ENCODE data around the gene DDX6.
"Not testable (repeated sequence)": the region's sequence is repeated elsewhere in the genome, so short reads cannot be mapped to it uniquely, and the experiment has no call there.

DDX6 gene

DNA sequence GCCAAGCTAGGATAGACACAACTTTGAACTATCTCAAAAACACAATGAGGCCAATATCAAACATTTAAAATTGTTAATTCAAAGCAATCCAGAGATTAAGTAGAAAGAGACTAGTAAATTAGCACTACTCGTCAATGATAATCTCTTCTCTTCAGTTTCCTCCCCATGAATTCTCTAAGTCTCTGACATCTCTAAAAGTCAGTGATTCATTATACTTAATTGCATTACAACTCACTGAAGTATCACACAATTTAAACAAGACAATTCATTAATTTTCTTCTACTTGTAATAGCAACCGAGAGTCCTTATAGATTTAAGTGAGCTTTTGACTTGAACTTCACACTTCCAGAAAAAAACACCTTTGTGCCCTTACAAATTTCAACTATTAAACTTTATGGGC lies 4.3 kb downstream of the DDX6 start:
- H3K4me1 ChIP-seq (ENCODE audit: insufficient read depth, low read length, severe bottlenecking) = peaks cover 41% of the 10 kb centered on the region
- no peaks in the 10 kb centered on the region for H3K27me3 ChIP-seq (ENCODE audit: insufficient read depth, low read length)
- no peaks in the 10 kb centered on the region for H4K20me1 ChIP-seq (ENCODE audit: insufficient read depth, low read length)
- H3K9me3 ChIP-seq (ENCODE audit: low read length) = no peaks in the 10 kb centered on the region
- peak overlapping the region; percentile 38 for H3K4me3 ChIP-seq (ENCODE audit: low read depth, low read length, poor library complexity, severe bottlenecking)
- H3K4me2 ChIP-seq (ENCODE audit: low read length) = peak overlapping the region; percentile 40
- H3F3A ChIP-seq (ENCODE audit: insufficient read depth, low read length) = no peaks in the 10 kb centered on the region
- peaks cover 88% of the 10 kb centered on the region for H3K79me2 ChIP-seq (ENCODE audit: insufficient read depth, low read length)
- H3K27ac ChIP-seq (ENCODE audit: low read depth, low read length, poor library complexity, severe bottlenecking) = no peak overlapping the region
- TF ChIP-seq, protein P1, sequence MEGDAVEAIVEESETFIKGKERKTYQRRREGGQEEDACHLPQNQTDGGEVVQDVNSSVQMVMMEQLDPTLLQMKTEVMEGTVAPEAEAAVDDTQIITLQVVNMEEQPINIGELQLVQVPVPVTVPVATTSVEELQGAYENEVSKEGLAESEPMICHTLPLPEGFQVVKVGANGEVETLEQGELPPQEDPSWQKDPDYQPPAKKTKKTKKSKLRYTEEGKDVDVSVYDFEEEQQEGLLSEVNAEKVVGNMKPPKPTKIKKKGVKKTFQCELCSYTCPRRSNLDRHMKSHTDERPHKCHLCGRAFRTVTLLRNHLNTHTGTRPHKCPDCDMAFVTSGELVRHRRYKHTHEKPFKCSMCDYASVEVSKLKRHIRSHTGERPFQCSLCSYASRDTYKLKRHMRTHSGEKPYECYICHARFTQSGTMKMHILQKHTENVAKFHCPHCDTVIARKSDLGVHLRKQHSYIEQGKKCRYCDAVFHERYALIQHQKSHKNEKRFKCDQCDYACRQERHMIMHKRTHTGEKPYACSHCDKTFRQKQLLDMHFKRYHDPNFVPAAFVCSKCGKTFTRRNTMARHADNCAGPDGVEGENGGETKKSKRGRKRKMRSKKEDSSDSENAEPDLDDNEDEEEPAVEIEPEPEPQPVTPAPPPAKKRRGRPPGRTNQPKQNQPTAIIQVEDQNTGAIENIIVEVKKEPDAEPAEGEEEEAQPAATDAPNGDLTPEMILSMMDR (IDR thresholded peaks at IDR 0.05; ENCODE audit: low read length) = no peak
- TF ChIP-seq EZH2 (IDR thresholded peaks at IDR 0.05; ENCODE audit: borderline replicate concordance, low read length) = no peak
- H3K9ac ChIP-seq (ENCODE audit: low read length) = no peak overlapping the region; the same call in 1 of the 2 replicates
- H3K36me3 ChIP-seq (ENCODE audit: insufficient read depth, low read length) = peaks cover 49% of the 10 kb centered on the region
- no peaks in the 10 kb centered on the region for H3K9me2 ChIP-seq (ENCODE audit: low read depth, low read length)
- no peak overlapping the region for H2AFZ ChIP-seq (ENCODE audit: low read length)

DNA sequence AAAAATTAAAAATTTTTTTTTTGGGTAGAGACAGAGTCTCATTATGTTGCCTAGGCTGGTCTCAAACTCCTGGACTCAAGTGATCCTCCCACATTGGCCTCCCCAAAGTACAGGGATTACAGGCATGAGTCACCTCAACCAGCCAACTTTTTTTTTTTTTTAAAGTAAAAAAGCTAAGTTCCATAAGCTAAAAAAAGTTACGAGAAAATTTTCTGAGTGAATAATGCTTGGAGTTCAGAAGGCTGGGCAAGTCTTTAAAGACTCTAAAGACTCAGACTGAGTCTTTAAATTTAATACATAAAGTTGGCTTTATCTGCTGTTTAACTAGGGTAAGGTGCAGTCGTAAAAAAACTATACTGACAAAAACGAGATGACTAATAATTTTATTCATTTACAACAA lies 5.6 kb downstream of the DDX6 start:
- Histone ChIP-seq H3K79me2 (ENCODE audit: insufficient read depth, low read length) (peaks cover 95% of the 10 kb centered on the region), H3K4me2 (ENCODE audit: low read length) (no peak overlapping the region), H3K9ac (ENCODE audit: low read length) (no peak overlapping the region), H3K4me1 (ENCODE audit: insufficient read depth, low read length, severe bottlenecking) (peaks cover 41% of the 10 kb centered on the region), H3F3A (ENCODE audit: insufficient read depth, low read length) (no peaks in the 10 kb centered on the region), H4K20me1 (ENCODE audit: insufficient read depth, low read length) (no peaks in the 10 kb centered on the region), H3K4me3 (ENCODE audit: low read depth, low read length, poor library complexity, severe bottlenecking) (no peak overlapping the region), H2AFZ (ENCODE audit: low read length) (no peak overlapping the region), H3K9me2 (ENCODE audit: low read depth, low read length) (no peaks in the 10 kb centered on the region), H3K36me3 (ENCODE audit: insufficient read depth, low read length) (peaks cover 59% of the 10 kb centered on the region), H3K27ac (ENCODE audit: low read depth, low read length, poor library complexity, severe bottlenecking) (no peak overlapping the region), H3K27me3 (ENCODE audit: insufficient read depth, low read length) (no peaks in the 10 kb centered on the region), H3K9me3 (ENCODE audit: low read length) (no peaks in the 10 kb centered on the region)
- TF ChIP-seq EZH2 (IDR thresholded peaks at IDR 0.05; ENCODE audit: borderline replicate concordance, low read length) = no peak
- TF ChIP-seq, protein P1 (IDR thresholded peaks at IDR 0.05; ENCODE audit: low read length) = no peak

DNA sequence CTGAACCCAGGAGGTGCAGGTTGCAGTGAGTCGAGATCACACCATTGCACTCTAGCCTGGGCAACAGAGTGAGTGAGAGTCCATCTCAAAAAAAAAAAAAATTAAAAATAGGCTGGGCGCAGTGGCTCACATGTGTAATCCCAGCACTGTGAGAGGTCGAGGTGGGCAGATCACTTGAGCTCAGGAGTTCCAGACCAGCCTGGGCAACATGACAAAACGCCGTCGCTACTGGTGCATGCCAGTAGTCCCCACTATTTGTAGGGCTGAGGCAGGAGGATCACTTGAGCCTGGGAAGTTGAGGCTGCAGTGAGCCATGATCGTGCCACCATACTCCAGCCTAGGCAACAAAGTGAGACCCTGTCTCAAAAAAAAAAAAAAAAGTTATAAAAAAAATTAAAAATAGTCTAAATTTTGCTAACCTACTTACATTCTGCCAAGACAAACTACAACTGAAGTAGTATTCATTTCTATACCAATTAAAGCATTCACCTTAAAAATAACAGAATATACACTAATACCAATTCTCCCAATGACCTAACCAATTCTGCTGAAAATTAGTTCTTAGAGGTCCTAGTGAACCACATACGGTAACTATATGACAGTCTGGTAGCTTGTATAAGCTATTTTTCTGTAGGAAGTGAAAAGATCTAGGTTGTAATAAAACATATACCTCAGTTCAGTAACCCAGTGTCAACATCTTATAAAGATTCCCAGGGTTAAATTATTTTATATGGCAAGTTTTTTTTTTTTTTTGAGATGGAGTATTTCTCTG lies 7.1 kb downstream of the DDX6 start:
- Histone ChIP-seq H3K27ac (ENCODE audit: low read depth, low read length, poor library complexity, severe bottlenecking) (no peak overlapping the region), H3K4me2 (ENCODE audit: low read length) (no peak overlapping the region), H3K36me3 (ENCODE audit: insufficient read depth, low read length) (peaks cover 74% of the 10 kb centered on the region), H3K9me3 (ENCODE audit: low read length) (no peaks in the 10 kb centered on the region), H3K9me2 (ENCODE audit: low read depth, low read length) (no peaks in the 10 kb centered on the region), H3K27me3 (ENCODE audit: insufficient read depth, low read length) (no peaks in the 10 kb centered on the region), H4K20me1 (ENCODE audit: insufficient read depth, low read length) (no peaks in the 10 kb centered on the region), H3K79me2 (ENCODE audit: insufficient read depth, low read length) (peaks cover 88% of the 10 kb centered on the region), H3K9ac (ENCODE audit: low read length) (no peak overlapping the region), H3K4me1 (ENCODE audit: insufficient read depth, low read length, severe bottlenecking) (peaks cover 41% of the 10 kb centered on the region), H3K4me3 (ENCODE audit: low read depth, low read length, poor library complexity, severe bottlenecking) (no peak overlapping the region), H3F3A (ENCODE audit: insufficient read depth, low read length) (no peaks in the 10 kb centered on the region), H2AFZ (ENCODE audit: low read length) (no peak overlapping the region)
- TF ChIP-seq, protein P1 (IDR thresholded peaks at IDR 0.05; ENCODE audit: low read length) = no peak
- TF ChIP-seq EZH2 (IDR thresholded peaks at IDR 0.05; ENCODE audit: borderline replicate concordance, low read length) = no peak

DNA sequence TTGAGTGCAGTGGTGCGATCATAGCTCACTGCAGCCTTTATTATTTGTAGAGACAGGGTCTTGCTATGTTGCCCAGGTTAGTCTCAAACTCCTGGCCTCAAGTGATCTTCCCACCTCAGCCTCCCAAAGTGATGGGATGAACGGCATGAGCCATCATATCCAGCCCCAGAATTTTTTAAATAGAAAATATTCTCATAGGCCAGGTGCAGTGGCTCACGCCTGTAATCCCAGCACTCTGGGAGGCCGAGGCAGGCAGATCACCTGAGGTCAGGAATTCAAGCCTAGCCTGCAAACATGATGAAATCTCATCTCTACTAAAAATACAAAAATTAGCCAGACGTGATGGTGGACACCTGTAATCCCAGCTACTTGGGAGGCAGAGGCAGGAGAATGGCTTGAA lies 7.6 kb downstream of the DDX6 start:
- not testable (repeated sequence) for H3K9me2 ChIP-seq (ENCODE audit: low read depth, low read length); H3K4me3 ChIP-seq (ENCODE audit: low read depth, low read length, poor library complexity, severe bottlenecking); H3F3A ChIP-seq (ENCODE audit: insufficient read depth, low read length); H4K20me1 ChIP-seq (ENCODE audit: insufficient read depth, low read length); H3K9ac ChIP-seq (ENCODE audit: low read length); H3K27ac ChIP-seq (ENCODE audit: low read depth, low read length, poor library complexity, severe bottlenecking); H3K9me3 ChIP-seq (ENCODE audit: low read length); H3K27me3 ChIP-seq (ENCODE audit: insufficient read depth, low read length); H2AFZ ChIP-seq (ENCODE audit: low read length); H3K4me2 ChIP-seq (ENCODE audit: low read length)
- peaks cover 80% of the 10 kb centered on the region for H3K36me3 ChIP-seq (ENCODE audit: insufficient read depth, low read length)
- H3K4me1 ChIP-seq (ENCODE audit: insufficient read depth, low read length, severe bottlenecking) = peaks cover 35% of the 10 kb centered on the region
- H3K79me2 ChIP-seq (ENCODE audit: insufficient read depth, low read length) = peaks cover 88% of the 10 kb centered on the region

All from OCI-LY1 (cell line).